Measurements from ENCODE around the gene SGF29. TPM values are rescaled to one million over a fixed set of nuclear protein-coding genes. Genes with fewer than 3 reads are reported as not detected.

The SGF29 gene
- total RNA-seq, 4 donors from 2014 or later: 31.9 to 52.1 (median 36.1) TPM

DNA sequence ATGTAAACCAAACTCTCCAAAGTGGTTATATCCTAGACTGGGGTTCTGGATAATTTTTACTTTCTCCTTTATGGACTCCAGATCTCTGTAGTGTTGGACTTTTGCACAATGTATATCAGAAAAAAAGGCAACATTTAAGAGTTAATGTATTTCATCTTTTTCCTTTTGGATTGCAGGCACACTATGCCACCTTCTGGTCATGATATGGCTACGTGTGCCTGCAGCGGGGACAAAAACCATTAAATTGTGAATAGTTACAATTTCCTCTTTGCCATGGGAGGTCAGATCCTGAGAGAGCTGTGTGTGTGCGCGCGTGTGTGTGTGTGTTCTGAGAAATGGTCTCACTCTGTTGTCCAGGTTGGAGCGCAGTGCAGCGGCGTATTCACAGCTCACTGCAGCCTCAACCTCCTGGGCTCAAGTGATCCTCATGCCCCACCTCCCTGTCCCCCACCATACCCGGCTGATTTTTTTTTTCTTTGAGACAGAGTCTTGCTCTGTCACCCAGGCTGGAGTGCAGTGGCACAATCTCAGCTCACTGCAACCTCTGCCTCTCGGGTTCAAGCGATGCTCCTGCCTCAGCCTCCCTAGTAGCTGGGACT is 4.3 kb upstream of the SGF29 start:
- WGBS, 2 donors: 35 to 41% methylated on average over 11 of the region's 11 CpGs
- Histone ChIP-seq H3K4me3 (no peak overlapping the region), H3K36me3 (no peaks in the 10 kb centered on the region), H3K27ac (no peak overlapping the region), H3K4me1 (peaks cover 0 to 10% (median under 1%) of the 10 kb centered on the region in 4 donors), H3K9me3 (no peaks in the 10 kb centered on the region), H3K27me3 (no peaks in the 10 kb centered on the region)
- no peak for DNase-seq (ENCODE audit: low spot score in 2 of 2)
- no peak for TF ChIP-seq POLR2A (IDR thresholded peaks at IDR 0.05)
- TF ChIP-seq, protein P1, sequence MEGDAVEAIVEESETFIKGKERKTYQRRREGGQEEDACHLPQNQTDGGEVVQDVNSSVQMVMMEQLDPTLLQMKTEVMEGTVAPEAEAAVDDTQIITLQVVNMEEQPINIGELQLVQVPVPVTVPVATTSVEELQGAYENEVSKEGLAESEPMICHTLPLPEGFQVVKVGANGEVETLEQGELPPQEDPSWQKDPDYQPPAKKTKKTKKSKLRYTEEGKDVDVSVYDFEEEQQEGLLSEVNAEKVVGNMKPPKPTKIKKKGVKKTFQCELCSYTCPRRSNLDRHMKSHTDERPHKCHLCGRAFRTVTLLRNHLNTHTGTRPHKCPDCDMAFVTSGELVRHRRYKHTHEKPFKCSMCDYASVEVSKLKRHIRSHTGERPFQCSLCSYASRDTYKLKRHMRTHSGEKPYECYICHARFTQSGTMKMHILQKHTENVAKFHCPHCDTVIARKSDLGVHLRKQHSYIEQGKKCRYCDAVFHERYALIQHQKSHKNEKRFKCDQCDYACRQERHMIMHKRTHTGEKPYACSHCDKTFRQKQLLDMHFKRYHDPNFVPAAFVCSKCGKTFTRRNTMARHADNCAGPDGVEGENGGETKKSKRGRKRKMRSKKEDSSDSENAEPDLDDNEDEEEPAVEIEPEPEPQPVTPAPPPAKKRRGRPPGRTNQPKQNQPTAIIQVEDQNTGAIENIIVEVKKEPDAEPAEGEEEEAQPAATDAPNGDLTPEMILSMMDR (IDR thresholded peaks at IDR 0.05): peak in 4 of 5 experiments; percentile 36 to 57 (median 40)

DNA sequence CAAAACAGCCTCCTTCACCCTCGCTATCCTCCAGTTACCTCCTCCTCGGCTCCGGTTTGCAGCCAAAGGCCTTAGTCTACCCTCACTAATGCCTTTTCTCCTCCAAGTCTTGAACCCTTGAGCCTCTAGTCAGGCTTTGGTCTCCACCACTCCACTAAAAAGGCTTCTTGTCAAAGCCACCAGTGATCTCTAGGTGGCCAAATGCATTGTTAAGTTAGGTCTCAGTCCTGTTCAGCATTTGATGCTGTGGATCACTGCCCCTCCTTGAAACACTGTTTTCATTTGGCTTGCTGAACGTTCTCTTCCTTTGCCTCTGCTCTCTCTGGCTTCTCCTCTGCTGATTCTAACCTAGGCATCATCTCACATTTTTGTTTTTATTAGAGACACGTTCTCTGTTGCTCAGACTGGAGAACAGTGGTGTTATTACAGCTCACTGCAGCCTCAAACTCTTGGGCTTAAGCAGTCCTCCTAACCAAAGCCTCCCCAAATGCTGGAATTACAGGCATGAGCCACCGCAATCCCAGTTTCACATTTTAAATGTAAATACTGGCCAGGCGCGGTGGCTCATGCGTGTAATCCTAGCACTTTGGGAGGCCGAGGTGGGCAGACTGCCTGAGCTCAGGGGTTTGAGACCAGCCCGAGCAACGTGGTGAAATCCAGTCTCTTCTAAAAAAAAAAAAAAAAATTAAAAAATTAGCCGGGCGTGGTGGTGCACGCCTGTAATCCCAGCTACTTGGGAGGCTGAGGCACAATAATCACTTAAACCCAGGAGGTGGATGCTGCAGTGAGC is 1.1 kb downstream of the SGF29 start:
- H3K27ac ChIP-seq: peak overlapping the region; percentile 90 to 98 (median 96)
- no peaks in the 10 kb centered on the region for H3K27me3 ChIP-seq
- no peak for DNase-seq (ENCODE audit: low spot score in 2 of 2)
- peak overlapping the region; percentile 52 to 86 (median 60) for H3K4me3 ChIP-seq
- no peaks in the 10 kb centered on the region for H3K9me3 ChIP-seq
- WGBS, 2 donors: 84 to 87% methylated on average over 15 of the region's 15 CpGs
- peaks cover 0 to 26% (median 5%) of the 10 kb centered on the region in 4 donors for H3K4me1 ChIP-seq
- peaks cover 0 to 32% (median 5%) of the 10 kb centered on the region in 3 donors for H3K36me3 ChIP-seq
- TF ChIP-seq POLR2A (IDR thresholded peaks at IDR 0.05) (no peak), EP300 (IDR thresholded peaks at IDR 0.05) (no peak)
- TF ChIP-seq, protein P1 (IDR thresholded peaks at IDR 0.05): no peak

DNA sequence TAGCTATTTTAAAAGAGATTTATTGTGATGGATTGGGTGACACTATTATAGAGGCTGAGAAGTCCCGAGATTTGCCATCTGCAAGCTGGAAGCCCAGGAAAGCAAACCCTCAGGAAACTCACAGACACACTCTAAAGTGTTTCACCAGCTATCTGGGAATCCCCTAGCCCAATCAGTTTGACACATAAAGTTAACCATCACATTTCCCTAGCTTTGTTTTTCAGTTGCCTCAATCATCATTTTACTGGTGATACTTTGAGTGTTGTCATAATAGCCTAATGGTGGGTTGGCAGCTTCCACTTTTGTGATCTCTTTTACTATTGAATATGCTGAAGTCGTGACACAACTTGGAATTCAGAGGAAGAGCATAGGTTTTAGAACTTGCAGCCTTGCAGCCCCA is 1.8 kb downstream of the SGF29 start:
- TF ChIP-seq POLR2A (IDR thresholded peaks at IDR 0.05) (no peak), EP300 (IDR thresholded peaks at IDR 0.05) (no peak)
- TF ChIP-seq, protein P1 (IDR thresholded peaks at IDR 0.05): no peak
- H3K4me3 ChIP-seq: no peak overlapping the region
- WGBS, 2 donors: 80 to 89% methylated on average over 2 of the region's 2 CpGs

DNA sequence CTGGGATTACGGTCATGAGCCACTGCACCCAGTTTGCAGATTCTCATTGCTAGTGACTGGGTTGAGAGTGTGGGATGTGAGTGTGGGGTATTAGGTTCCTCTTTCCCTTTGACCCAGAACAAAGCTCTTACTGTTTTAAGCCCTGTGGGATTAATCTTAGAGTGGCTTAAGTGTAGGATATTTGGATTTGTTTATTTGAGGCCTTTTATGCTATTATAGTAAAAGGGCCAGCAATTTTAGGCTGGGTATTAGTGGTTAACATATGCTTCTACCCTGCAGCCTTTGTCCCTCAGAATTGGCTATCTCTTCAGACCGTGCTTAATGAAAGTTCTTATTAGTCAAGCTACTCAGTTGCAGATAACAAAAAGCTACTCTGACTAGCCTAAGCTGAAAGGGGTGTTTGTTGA is 3.2 kb downstream of the SGF29 start:
- H3K4me1 ChIP-seq: peaks cover 0 to 30% (median 5%) of the 10 kb centered on the region in 4 donors
- 39 to 53% methylated on average over 2 of the region's 2 CpGs for WGBS, 2 donors
- H3K36me3 ChIP-seq: peaks cover 0 to 33% (median 5%) of the 10 kb centered on the region in 3 donors
- no peak for DNase-seq (ENCODE audit: low spot score in 2 of 2)
- no peak overlapping the region for H3K27ac ChIP-seq
- no peaks in the 10 kb centered on the region for H3K9me3 ChIP-seq
- H3K27me3 ChIP-seq: no peaks in the 10 kb centered on the region
- H3K4me3 ChIP-seq: no peak overlapping the region
- no peak for TF ChIP-seq EP300 (IDR thresholded peaks at IDR 0.05)
- no peak for TF ChIP-seq POLR2A (IDR thresholded peaks at IDR 0.05)
- TF ChIP-seq, protein P1 (IDR thresholded peaks at IDR 0.05): no peak

More for the DNA sequence above, 1.8 kb downstream of the SGF29 start:
- no peaks in the 10 kb centered on the region for H3K9me3 ChIP-seq
- no peak overlapping the region for H3K27ac ChIP-seq
- no peak for DNase-seq (ENCODE audit: low spot score in 2 of 2)
- H3K36me3 ChIP-seq: peaks cover 0 to 33% (median 5%) of the 10 kb centered on the region in 3 donors
- H3K4me1 ChIP-seq: peaks cover 0 to 26% (median 5%) of the 10 kb centered on the region in 4 donors
- H3K27me3 ChIP-seq: no peaks in the 10 kb centered on the region

DNA sequence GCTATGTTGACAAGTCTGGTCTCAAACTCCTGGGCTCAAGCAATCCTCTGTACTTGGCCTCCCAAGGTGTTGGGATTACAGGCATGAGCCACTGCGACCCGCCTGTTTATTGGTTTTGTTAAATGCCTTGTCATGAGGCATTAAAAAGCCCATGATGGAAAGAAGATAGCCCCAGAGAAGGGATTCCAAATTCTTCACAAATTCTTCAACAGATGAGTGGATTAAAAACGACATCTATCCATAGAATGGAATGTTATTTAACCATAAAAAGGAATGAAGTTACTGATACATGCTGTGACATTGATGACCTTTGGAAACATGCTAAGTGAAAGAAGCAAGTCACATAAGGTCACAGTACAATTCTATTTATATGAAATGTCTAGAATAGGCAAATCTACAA is 4.7 kb downstream of the SGF29 start:
- no peak for DNase-seq (ENCODE audit: low spot score in 2 of 2)
- no peaks in the 10 kb centered on the region for H3K27me3 ChIP-seq
- H3K4me3 ChIP-seq: no peak overlapping the region
- H3K9me3 ChIP-seq: no peaks in the 10 kb centered on the region
- peaks cover 0 to 22% (median 5%) of the 10 kb centered on the region in 4 donors for H3K4me1 ChIP-seq
- no peak overlapping the region for H3K27ac ChIP-seq
- WGBS, 2 donors: 70 to 82% methylated on average over 3 of the region's 3 CpGs
- TF ChIP-seq, protein P1 (IDR thresholded peaks at IDR 0.05): no peak
- no peak for TF ChIP-seq EP300 (IDR thresholded peaks at IDR 0.05)
- TF ChIP-seq POLR2A (IDR thresholded peaks at IDR 0.05): no peak
- H3K36me3 ChIP-seq: peaks cover 0 to 33% (median 5%) of the 10 kb centered on the region in 3 donors
